Neural progenitor cell (in vitro differentiated cells): Measurements from ENCODE around the gene PHYH. TPM values are rescaled to one million over a fixed set of nuclear protein-coding genes. Genes with fewer than 3 reads are reported as not detected.
A peak's percentile ranks its signal among the peaks of the same experiment; 100 is the strongest.
"Not testable (repeated sequence)": the region's sequence is repeated elsewhere in the genome, so short reads cannot be mapped to it uniquely, and the experiment has no call there.

Experiments
- DNase-seq: peaks from one replicate; pipeline ENCODE4 v3.0.0-alpha.2; 2016; ENCODE audit warnings: low spot score
- H2AFZ ChIP-seq: fragments of 200-600 bp; sonication (generic); replicated peaks from 2 replicates; pipeline ENCODE4 v1.6.1; 2016; ENCODE audit warnings: antibody characterized with exemption
- H3F3A ChIP-seq: fragments of 200-600 bp; sonication (generic); 2 replicates; pipeline ENCODE4 v1.6.1; 2016; ENCODE audit warnings: antibody characterized with exemption, low read depth
- H3K27ac ChIP-seq: fragments of 200-600 bp; sonication (generic); 2 replicates; pipeline ENCODE4 v1.5.1; 2016; ENCODE audit warnings: mild to moderate bottlenecking
- H3K27me3 ChIP-seq: fragments of 200-600 bp; sonication (generic); 2 replicates; pipeline ENCODE4 v1.6.1; 2016; ENCODE audit warnings: mild to moderate bottlenecking, moderate library complexity
- H3K36me3 ChIP-seq: fragments of 200-600 bp; sonication (generic); 2 replicates; pipeline ENCODE4 v1.5.1; 2016
- H3K4me1 ChIP-seq: fragments of 200-600 bp; sonication (generic); 2 replicates; pipeline ENCODE4 v1.6.1; 2016; ENCODE audit warnings: mixed run types
- H3K4me2 ChIP-seq: fragments of 200-600 bp; sonication (generic); 2 replicates; pipeline ENCODE4 v1.6.1; 2016
- H3K4me3 ChIP-seq: fragments of 200-600 bp; sonication (generic); 2 replicates; pipeline ENCODE4 v1.5.1; 2016
- H3K79me2 ChIP-seq: fragments of 200-600 bp; sonication (generic); 2 replicates; pipeline ENCODE4 v1.6.1; 2016; ENCODE audit warnings: low read depth
- H3K9ac ChIP-seq: fragments of 200-600 bp; sonication (generic); 2 replicates; pipeline ENCODE4 v1.6.1; 2016
- H3K9me3 ChIP-seq: fragments of 200-600 bp; sonication (generic); 2 replicates; pipeline ENCODE4 v1.5.1; 2016; ENCODE audit warnings: low read depth
- H4K20me1 ChIP-seq: fragments of 200-600 bp; sonication (generic); 2 replicates; pipeline ENCODE4 v1.6.1; 2016; ENCODE audit warnings: low read depth
- H3K27ac Mint-ChIP-seq: 3 replicates; pipeline ENCODE4 v1.8.0; 2021; ENCODE audit warnings: mixed read lengths
- H3K27me3 Mint-ChIP-seq: 2 replicates; pipeline ENCODE4 v1.8.0; 2022; ENCODE audit warnings: low read depth, mild to moderate bottlenecking, inconsistent platforms, moderate library complexity, mixed read lengths; ENCODE audit not compliant: insufficient read depth
- H3K36me3 Mint-ChIP-seq: 3 replicates; pipeline ENCODE4 v1.8.0; 2021; ENCODE audit warnings: mixed read lengths
- H3K4me1 Mint-ChIP-seq: 3 replicates; pipeline ENCODE4 v1.8.0; 2021; ENCODE audit warnings: mixed read lengths
- H3K4me3 Mint-ChIP-seq: 3 replicates; pipeline ENCODE4 v1.8.0; 2021; ENCODE audit warnings: mild to moderate bottlenecking, moderate library complexity, mixed read lengths
- H3K9me3 Mint-ChIP-seq: 3 replicates; pipeline ENCODE4 v1.8.0; 2020; ENCODE audit warnings: mixed read lengths
- EZH2 ChIP-seq: fragments of 200-600 bp; sonication (generic); IDR thresholded peaks from 2 replicates; pipeline ENCODE4 v1.6.1; 2017; ENCODE audit warnings: antibody characterized with exemption, mild to moderate bottlenecking, moderate library complexity
- EZH2phosphoT487 ChIP-seq: fragments of 200-600 bp; sonication (generic); IDR thresholded peaks from 2 replicates; pipeline ENCODE4 v1.6.1; 2017; ENCODE audit warnings: antibody characterized with exemption
- total RNA-seq: library from RNA; depleted of rRNA; stranded (reverse); fragments of >200 nt; gene quantifications from 2 replicates; pipeline ENCODE4 v1.2.3, GENCODE V29; 2015; ENCODE audit warnings: low replicate concordance
- TF ChIP-seq, protein P1 (sequence below): fragments of 200-600 bp; sonication (generic); IDR thresholded peaks from 2 replicates; pipeline ENCODE4 v1.5.1; 2017; ENCODE audit warnings: antibody characterized with exemption, mild to moderate bottlenecking

PHYH gene
- total RNA-seq, 1 donor from 2014 or later, result 22.2 TPM

- Mint-ChIP-seq H3K9me3 (no peaks in the 10 kb centered on the region), H3K27me3 (peaks cover 13% of the 10 kb centered on the region), H3K4me3 (no peak overlapping the region), H3K27ac (no peak overlapping the region), H3K36me3 (no peaks in the 10 kb centered on the region), H3K4me1 (peaks cover 3% of the 10 kb centered on the region)
- DNase-seq, result no peak
- Histone ChIP-seq H3K4me2 (no peak overlapping the region), H3K9ac (no peak overlapping the region), H2AFZ (no peak overlapping the region), H3K4me3 (no peak overlapping the region), H3F3A (no peaks in the 10 kb centered on the region), H3K4me1 (no peaks in the 10 kb centered on the region), H3K36me3 (no peaks in the 10 kb centered on the region), H4K20me1 (no peaks in the 10 kb centered on the region), H3K79me2 (no peaks in the 10 kb centered on the region), H3K27ac (no peak overlapping the region), H3K27me3 (no peaks in the 10 kb centered on the region), H3K9me3 (no peaks in the 10 kb centered on the region)
- no peak for TF ChIP-seq EZH2
- TF ChIP-seq, protein P1, sequence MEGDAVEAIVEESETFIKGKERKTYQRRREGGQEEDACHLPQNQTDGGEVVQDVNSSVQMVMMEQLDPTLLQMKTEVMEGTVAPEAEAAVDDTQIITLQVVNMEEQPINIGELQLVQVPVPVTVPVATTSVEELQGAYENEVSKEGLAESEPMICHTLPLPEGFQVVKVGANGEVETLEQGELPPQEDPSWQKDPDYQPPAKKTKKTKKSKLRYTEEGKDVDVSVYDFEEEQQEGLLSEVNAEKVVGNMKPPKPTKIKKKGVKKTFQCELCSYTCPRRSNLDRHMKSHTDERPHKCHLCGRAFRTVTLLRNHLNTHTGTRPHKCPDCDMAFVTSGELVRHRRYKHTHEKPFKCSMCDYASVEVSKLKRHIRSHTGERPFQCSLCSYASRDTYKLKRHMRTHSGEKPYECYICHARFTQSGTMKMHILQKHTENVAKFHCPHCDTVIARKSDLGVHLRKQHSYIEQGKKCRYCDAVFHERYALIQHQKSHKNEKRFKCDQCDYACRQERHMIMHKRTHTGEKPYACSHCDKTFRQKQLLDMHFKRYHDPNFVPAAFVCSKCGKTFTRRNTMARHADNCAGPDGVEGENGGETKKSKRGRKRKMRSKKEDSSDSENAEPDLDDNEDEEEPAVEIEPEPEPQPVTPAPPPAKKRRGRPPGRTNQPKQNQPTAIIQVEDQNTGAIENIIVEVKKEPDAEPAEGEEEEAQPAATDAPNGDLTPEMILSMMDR, result no peak
- no peak for TF ChIP-seq EZH2phosphoT487
These were observed 63.2 kb downstream of the PHYH start for GRCh38 chr10:13236638-13237037.

DNA sequence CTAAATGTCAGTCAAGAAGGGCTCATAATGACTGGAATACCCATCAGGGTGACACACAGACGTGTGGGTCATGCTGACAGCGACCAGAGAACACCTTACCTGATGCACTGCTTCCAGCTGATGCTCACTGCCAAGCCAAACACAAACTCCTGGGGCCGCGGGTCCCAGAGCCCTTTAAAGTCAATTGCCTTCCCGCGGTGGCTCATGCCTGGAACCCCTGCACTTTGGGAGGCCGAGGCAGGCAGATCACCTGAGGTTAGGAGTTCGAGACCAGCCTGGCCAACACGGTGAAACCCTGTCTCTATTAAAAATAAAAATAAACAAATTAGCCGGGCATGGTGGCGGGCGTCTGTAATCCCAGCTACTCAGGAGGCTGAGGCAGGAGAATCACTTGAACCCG is 65.1 kb downstream of the PHYH start:
- H3K9me3 ChIP-seq, H3K36me3 ChIP-seq, H3K4me1 Mint-ChIP-seq, H3K4me3 Mint-ChIP-seq, H3K9ac ChIP-seq, H3K4me2 ChIP-seq, H3K27ac Mint-ChIP-seq, H3K4me3 ChIP-seq, H3K4me1 ChIP-seq, H3K36me3 Mint-ChIP-seq, H3F3A ChIP-seq, H3K27me3 ChIP-seq, H4K20me1 ChIP-seq, DNase-seq, H3K79me2 ChIP-seq, H3K9me3 Mint-ChIP-seq, H3K27ac ChIP-seq: not testable (repeated sequence)
- H3K27me3 Mint-ChIP-seq, result peaks cover 11% of the 10 kb centered on the region
- peak overlapping the region; percentile 26 for H2AFZ ChIP-seq

- Mint-ChIP-seq H3K4me3 (no peak within 1 kb of the TSS), H3K9me3 (no peaks in the 10 kb centered on the region), H3K4me1 (peaks cover 3% of the 10 kb centered on the region), H3K36me3 (no peaks in the 10 kb centered on the region), H3K27me3 (peaks cover 11% of the 10 kb centered on the region), H3K27ac (no peak within 1 kb of the TSS)
- DNase-seq, result no peak
- Histone ChIP-seq H3K27ac (no peak within 1 kb of the TSS), H3K4me2 (no peak within 1 kb of the TSS), H3K79me2 (no peaks in the 10 kb centered on the region), H2AFZ (peak within 1 kb of the TSS; percentile 26), H3K27me3 (no peaks in the 10 kb centered on the region), H3K4me3 (no peak within 1 kb of the TSS), H4K20me1 (no peaks in the 10 kb centered on the region), H3F3A (no peaks in the 10 kb centered on the region), H3K9me3 (no peaks in the 10 kb centered on the region), H3K36me3 (no peaks in the 10 kb centered on the region), H3K4me1 (no peaks in the 10 kb centered on the region), H3K9ac (no peak within 1 kb of the TSS)
- no peak for TF ChIP-seq EZH2
- TF ChIP-seq EZH2phosphoT487, result no peak
- TF ChIP-seq, protein P1, result no peak
These were observed 65.7 kb downstream of the PHYH start, which contains the start of gene UCMA for GRCh38 chr10:13234172-13234571. UCMA (minus strand) TSS chr10:13234374; CDS start chr10:13234258, 116 bp downstream.

DNA sequence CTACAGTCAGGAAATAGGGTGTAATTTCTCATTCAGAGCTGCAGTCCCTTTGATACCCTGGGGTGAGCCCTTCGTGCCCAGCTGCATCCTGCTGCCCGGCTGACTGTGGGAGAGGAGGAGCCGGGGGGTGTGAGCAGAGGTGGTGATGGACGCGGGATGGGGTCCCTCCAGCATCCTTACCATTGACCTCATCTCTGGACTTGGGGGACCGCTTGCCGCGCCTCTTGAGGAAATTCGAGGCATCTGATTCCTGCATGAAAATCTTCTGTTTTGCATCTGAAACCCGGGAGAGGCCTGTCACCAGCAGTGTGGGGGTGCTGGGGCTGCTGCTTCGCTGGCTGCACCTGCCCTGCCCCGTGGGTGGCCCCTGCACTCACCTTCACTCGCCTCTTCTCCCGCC is 66.5 kb downstream of the PHYH start:
- H3K27me3 Mint-ChIP-seq, result peaks cover 14% of the 10 kb centered on the region
- no peak for DNase-seq

More for the DNA sequence above, 66.5 kb downstream of the PHYH start:
- Mint-ChIP-seq H3K4me1 (peaks cover 3% of the 10 kb centered on the region), H3K36me3 (no peaks in the 10 kb centered on the region), H3K9me3 (no peaks in the 10 kb centered on the region), H3K27ac (peak overlapping the region; percentile 20), H3K4me3 (no peak overlapping the region)
- Histone ChIP-seq H3K27ac (no peak overlapping the region), H2AFZ (no peak overlapping the region), H3K4me2 (no peak overlapping the region), H3K36me3 (no peaks in the 10 kb centered on the region), H3K9ac (no peak overlapping the region), H3K27me3 (no peaks in the 10 kb centered on the region), H4K20me1 (no peaks in the 10 kb centered on the region), H3F3A (no peaks in the 10 kb centered on the region), H3K79me2 (no peaks in the 10 kb centered on the region), H3K4me3 (no peak overlapping the region), H3K9me3 (no peaks in the 10 kb centered on the region), H3K4me1 (no peaks in the 10 kb centered on the region)
- TF ChIP-seq, protein P1, result no peak
- TF ChIP-seq EZH2phosphoT487, result no peak
- no peak for TF ChIP-seq EZH2
